ENCODE data around the gene RASGRF1.

GRCh38 chr15:78938658-78939488 lies 151.7 kb downstream of the RASGRF1 start:
- TF ChIP-seq EGR1 (IDR thresholded peaks at IDR 0.05) (no peak), RAD21 (IDR thresholded peaks at IDR 0.05; ENCODE audit: low read depth) (no peak), CREB1 (IDR thresholded peaks at IDR 0.05; ENCODE audit: low read depth) (no peak), TAF1 (IDR thresholded peaks at IDR 0.05; ENCODE audit: low read depth) (no peak), YY1 (IDR thresholded peaks at IDR 0.05; ENCODE audit: low read depth) (no peak), CEBPB (IDR thresholded peaks at IDR 0.05) (no peak)
